GM13977 (cell line): ENCODE results near the gene CD226.

Experiments
- DNase-seq: peaks from one replicate; pipeline ENCODE4 v3.0.0; 2012; ENCODE audit warnings: low spot score
- CTCF ChIP-seq: IDR thresholded peaks from 2 replicates; pipeline ENCODE4 v1.5.1; 2012; ENCODE audit warnings: mild to moderate bottlenecking, control low read depth; ENCODE audit not compliant: insufficient read depth; ENCODE audit errors: extremely low read depth, missing control alignments
- in situ Hi-C: fragments of 300-500 bp; cut with MboI; formaldehyde crosslinking; loops from one replicate; pipeline ENCODE4 v1.12.0; 2022; ENCODE audit warnings: low sequenced_read_pairs, low pct_unique_long_range_greater_than_20kb, mixed read lengths, inconsistent platforms; ENCODE audit not compliant: unreplicated experiment

The CD226 gene

GRCh38 chr18:69858897-69859296, 88.8 kb downstream of the CD226 start:
- no peak for DNase-seq
- TF ChIP-seq CTCF = no peak
- in situ Hi-C loops = no loop called here

GRCh38 chr18:69854455-69854854, 93.2 kb downstream of the CD226 start:
- in situ Hi-C loops = no loop called here
- TF ChIP-seq CTCF = no peak

GRCh38 chr18:69853051-69853450, 94.6 kb downstream of the CD226 start:
- TF ChIP-seq CTCF = no peak
- DNase-seq = no peak
- in situ Hi-C loops = no loop called here

More at GRCh38 chr18:69854455-69854854, 93.2 kb downstream of the CD226 start:
- no peak for DNase-seq

- in situ Hi-C loops = no loop called here
- peak; percentile 2 for TF ChIP-seq CTCF
- no peak for DNase-seq
These were observed 101.8 kb downstream of the CD226 start for GRCh38 chr18:69845593-69846506.

GRCh38 chr18:69844656-69845055, 103.0 kb downstream of the CD226 start:
- no peak for TF ChIP-seq CTCF
- no peak for DNase-seq
- in situ Hi-C loops = no loop called here

- in situ Hi-C loops = no loop called here
- no peak for TF ChIP-seq CTCF
- no peak for DNase-seq
These were observed 104.7 kb downstream of the CD226 start for GRCh38 chr18:69843015-69843414.

- in situ Hi-C loops = no loop called here
- no peak for DNase-seq
- no peak for TF ChIP-seq CTCF
These were observed 106.6 kb downstream of the CD226 start for GRCh38 chr18:69841117-69841516.
